HepG2 (cell line): Measurements from ENCODE around the gene MAP2K7. TPM values are rescaled to one million over a fixed set of nuclear protein-coding genes. Genes with fewer than 3 reads are reported as not detected.

Experiments
- FOXA3 ChIP-seq: IDR thresholded peaks from 2 replicates; pipeline ENCODE4 v1.6.1; 2016; ENCODE audit warnings: missing genetic modification reagents, missing compliant biosample characterization
- HIVEP1 ChIP-seq: sonication (generic); formaldehyde crosslinking; IDR thresholded peaks from 2 replicates; pipeline ENCODE4 v1.4.0; 2020; ENCODE audit warnings: mild to moderate bottlenecking, missing genetic modification reagents
- KDM1A ChIP-seq: IDR thresholded peaks from 2 replicates; pipeline ENCODE4 v1.6.1; 2016; ENCODE audit warnings: missing compliant biosample characterization
- LCORL ChIP-seq, 2 experiments: fragments of 450-650 bp in 1 of 2; sonication (generic) in 1 of 2; formaldehyde crosslinking in 1 of 2; IDR thresholded peaks; 2 replicates each; pipeline versions ENCODE4 v1.5.0 to v1.6.1; 2017 to 2020; ENCODE audit warnings: antibody characterized with exemption in 1 of 2, missing genetic modification reagents in 1 of 2
- PHF8 ChIP-seq: sonication (generic); formaldehyde crosslinking; IDR thresholded peaks from 2 replicates; pipeline ENCODE4 v1.5.0; 2020; ENCODE audit warnings: missing genetic modification reagents
- POLR2G ChIP-seq: fragments of 200-400 bp; formaldehyde crosslinking; IDR thresholded peaks from 2 replicates; pipeline ENCODE4 v1.6.1; 2018; ENCODE audit warnings: mild to moderate bottlenecking, low read depth, low read length, moderate library complexity
- PTBP1 ChIP-seq: fragments of 200-400 bp; formaldehyde crosslinking; IDR thresholded peaks from 2 replicates; pipeline ENCODE4 v1.6.1; 2018; ENCODE audit warnings: low read length, low read depth; ENCODE audit not compliant: poor library complexity, severe bottlenecking
- RNF219 ChIP-seq: sonication (generic); formaldehyde crosslinking; IDR thresholded peaks from 2 replicates; pipeline ENCODE4 v1.5.0; 2020; ENCODE audit warnings: mild to moderate bottlenecking, missing genetic modification reagents
- THYN1 ChIP-seq: sonication (generic); formaldehyde crosslinking; IDR thresholded peaks from 2 replicates; pipeline ENCODE4 v1.8.1; 2023; ENCODE audit warnings: low read depth, mild to moderate bottlenecking, moderate library complexity, missing genetic modification reagents, borderline replicate concordance
- XRCC5 ChIP-seq: fragments of 200-400 bp; formaldehyde crosslinking; optimal IDR thresholded peaks from 2 replicates; pipeline ENCODE3; 2017; ENCODE audit warnings: mild to moderate bottlenecking, low read length
- ZIK1 ChIP-seq: sonication (generic); formaldehyde crosslinking; IDR thresholded peaks from 2 replicates; pipeline ENCODE4 v1.5.0; 2020; ENCODE audit warnings: mild to moderate bottlenecking, low read depth, missing genetic modification reagents, borderline replicate concordance
- ZNF263 ChIP-seq: sonication (generic); formaldehyde crosslinking; IDR thresholded peaks from 2 replicates; pipeline ENCODE4 v1.4.0; 2020; ENCODE audit warnings: missing genetic modification reagents
- ZNF331 ChIP-seq: sonication (generic); formaldehyde crosslinking; IDR thresholded peaks from 2 replicates; pipeline ENCODE4 v1.4.0; 2020; ENCODE audit warnings: missing genetic modification reagents
- ZNF362 ChIP-seq: sonication (generic); formaldehyde crosslinking; IDR thresholded peaks from 2 replicates; pipeline ENCODE4 v1.4.0; 2020; ENCODE audit warnings: missing genetic modification reagents, mild to moderate bottlenecking, borderline replicate concordance
- ZNF607 ChIP-seq: sonication (generic); formaldehyde crosslinking; IDR thresholded peaks from 2 replicates; pipeline ENCODE4 v1.5.1; 2020; ENCODE audit warnings: missing genetic modification reagents, mild to moderate bottlenecking, borderline replicate concordance
- ZNF687 ChIP-seq: sonication (generic); formaldehyde crosslinking; IDR thresholded peaks from 2 replicates; pipeline ENCODE4 v1.5.1; 2020; ENCODE audit warnings: mild to moderate bottlenecking, missing genetic modification reagents, moderate library complexity
- ZNF720 ChIP-seq: sonication (generic); formaldehyde crosslinking; IDR thresholded peaks from 2 replicates; pipeline ENCODE4 v1.4.0; 2020; ENCODE audit warnings: missing genetic modification reagents
- ZNF737 ChIP-seq: sonication (generic); formaldehyde crosslinking; IDR thresholded peaks from 2 replicates; pipeline ENCODE4 v1.5.0; 2020; ENCODE audit warnings: missing genetic modification reagents, mild to moderate bottlenecking, borderline replicate concordance
- ZNF777 ChIP-seq: sonication (generic); formaldehyde crosslinking; IDR thresholded peaks from 2 replicates; pipeline ENCODE4 v1.4.0; 2020; ENCODE audit warnings: missing genetic modification reagents
- polyA plus RNA-seq, 8 experiments: library from polyadenylated mRNA; depleted of rRNA in 3 of 8; stranded (reverse) in 7 of 8; unstranded in 1 of 8; fragments of >200 nt; fragmentation: Illumina TruSeq in 4 of 8; extraction: Trizol in 4 of 8; gene quantifications; 2 replicates each; pipeline versions ENCODE4 v1.2.1 to v1.2.3, GENCODE V29; 2011 to 2016; ENCODE audit warnings: low read depth in 4 of 8, missing spikeins in 1 of 8, mixed read lengths in 1 of 8; ENCODE audit not compliant: insufficient read depth in 1 of 8
- total RNA-seq, 5 experiments: library from RNA; depleted of rRNA; stranded (reverse); fragments of >200 nt; fragmentation: Illumina TruSeq; extraction: Trizol; gene quantifications; 2 replicates each; pipeline ENCODE4 v1.2.3, GENCODE V29; 2016; ENCODE audit warnings: low read depth in 1 of 5

The MAP2K7 gene
- total and polyA plus RNA-seq, 2 of the 13 experiments (the other 11 are each of a cell fraction or from before 2014, with no cell fraction given) = 9.0 to 10.8 TPM

- TF ChIP-seq RNF219 (CRISPR knock-in tag) (no peak), PHF8 (0 out of 2 replicates have a peak, but pooled peaks have one; percentile 17), PTBP1 (no peak), HIVEP1 (no peak), ZNF362 (CRISPR knock-in tag) (no peak), THYN1 (CRISPR knock-in tag) (no peak), KDM1A (CRISPR knock-in tag) (no peak), ZNF720 (CRISPR knock-in tag) (no peak), ZNF687 (CRISPR knock-in tag) (peak; percentile 62), POLR2G (no peak), ZIK1 (CRISPR knock-in tag) (0 out of 2 replicates have a peak, but pooled peaks have one; percentile 26), XRCC5 (no peak), ZNF331 (peak; percentile 12; the same call in 1 of the 2 replicates), FOXA3 (CRISPR knock-in tag) (0 out of 2 replicates have a peak, but pooled peaks have one; percentile 22), ZNF737 (CRISPR knock-in tag) (no peak), ZNF607 (CRISPR knock-in tag) (0 out of 2 replicates have a peak, but pooled peaks have one; percentile 24), ZNF263 (CRISPR knock-in tag) (peak; percentile 89), LCORL (IDR thresholded peaks at IDR 0.05) (no peak), LCORL (CRISPR knock-in tag; IDR thresholded peaks at IDR 0.05) (0 out of 2 replicates have a peak, but pooled peaks have one; percentile 41), ZNF777 (CRISPR knock-in tag) (no peak)
These were observed 37.1 kb upstream of the MAP2K7 start (continued) for GRCh38 chr19:7866399-7867091.
